ENCODE data around the gene LAMB1.

DNA sequence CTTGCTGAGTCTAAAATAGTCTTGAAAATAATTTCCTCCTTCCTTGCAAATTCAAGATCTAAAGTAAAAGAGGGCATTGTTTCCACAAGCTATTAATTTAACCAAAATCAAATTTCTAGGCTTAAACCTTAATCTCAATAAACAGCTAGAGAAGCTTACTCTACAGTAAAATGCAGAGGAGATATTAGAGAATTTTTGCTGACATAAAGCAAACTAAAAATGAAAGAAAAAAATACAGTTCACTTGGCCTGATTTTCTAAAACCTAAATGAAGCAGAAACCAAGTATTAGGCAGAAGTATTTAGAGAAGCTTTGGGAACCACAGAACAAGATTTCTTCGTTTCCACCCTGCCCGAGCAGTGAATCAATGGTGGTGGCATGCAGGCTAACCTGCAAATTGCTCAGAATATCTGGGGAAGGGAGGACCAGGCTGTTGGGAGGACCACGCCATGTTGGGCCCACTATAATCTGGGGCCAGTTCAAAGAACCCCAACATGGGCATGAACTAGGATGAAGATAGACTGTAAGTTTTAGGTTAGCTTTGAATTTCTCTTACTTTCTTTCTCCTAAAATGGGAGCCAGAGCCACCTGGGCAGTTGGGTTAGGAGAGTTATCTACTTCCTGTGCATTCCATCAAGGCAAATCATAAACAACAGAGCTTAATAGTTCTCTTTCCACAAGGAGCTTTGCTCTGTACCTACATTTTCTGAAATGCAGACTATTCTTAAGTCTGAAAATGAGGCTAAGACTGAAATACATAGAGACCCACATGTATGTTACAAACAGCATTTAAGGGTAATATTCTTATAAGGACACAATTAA lies 4.1 kb downstream of the LAMB1 start:
- TF ChIP-seq, protein P1, sequence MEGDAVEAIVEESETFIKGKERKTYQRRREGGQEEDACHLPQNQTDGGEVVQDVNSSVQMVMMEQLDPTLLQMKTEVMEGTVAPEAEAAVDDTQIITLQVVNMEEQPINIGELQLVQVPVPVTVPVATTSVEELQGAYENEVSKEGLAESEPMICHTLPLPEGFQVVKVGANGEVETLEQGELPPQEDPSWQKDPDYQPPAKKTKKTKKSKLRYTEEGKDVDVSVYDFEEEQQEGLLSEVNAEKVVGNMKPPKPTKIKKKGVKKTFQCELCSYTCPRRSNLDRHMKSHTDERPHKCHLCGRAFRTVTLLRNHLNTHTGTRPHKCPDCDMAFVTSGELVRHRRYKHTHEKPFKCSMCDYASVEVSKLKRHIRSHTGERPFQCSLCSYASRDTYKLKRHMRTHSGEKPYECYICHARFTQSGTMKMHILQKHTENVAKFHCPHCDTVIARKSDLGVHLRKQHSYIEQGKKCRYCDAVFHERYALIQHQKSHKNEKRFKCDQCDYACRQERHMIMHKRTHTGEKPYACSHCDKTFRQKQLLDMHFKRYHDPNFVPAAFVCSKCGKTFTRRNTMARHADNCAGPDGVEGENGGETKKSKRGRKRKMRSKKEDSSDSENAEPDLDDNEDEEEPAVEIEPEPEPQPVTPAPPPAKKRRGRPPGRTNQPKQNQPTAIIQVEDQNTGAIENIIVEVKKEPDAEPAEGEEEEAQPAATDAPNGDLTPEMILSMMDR (IDR thresholded peaks at IDR 0.05), result no peak
- no peak for TF ChIP-seq POLR2A (IDR thresholded peaks at IDR 0.05)
